ENCODE data around the gene GRIP2.

DNA sequence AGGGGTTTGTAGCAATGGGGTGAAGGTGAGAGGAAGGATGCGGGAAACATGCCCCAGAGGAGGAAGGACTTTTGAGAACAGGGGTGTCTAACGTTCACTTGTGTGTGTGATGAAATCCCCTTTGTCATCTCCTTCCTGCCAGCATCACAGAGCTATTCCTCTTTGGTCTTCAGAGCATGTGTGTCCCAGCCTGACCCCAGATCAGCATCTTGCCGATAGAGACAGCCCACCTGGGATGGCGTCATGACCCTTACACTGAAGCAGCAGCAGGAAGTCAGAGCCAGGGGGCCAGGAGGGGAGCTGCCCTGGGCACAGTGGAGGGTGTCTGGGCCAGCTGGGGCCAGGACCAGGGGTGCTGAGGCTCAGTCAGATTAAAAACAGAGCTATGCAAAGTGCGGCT lies 29.9 kb upstream of the GRIP2 start:
- TF ChIP-seq POLR2A (IDR thresholded peaks at IDR 0.05; ENCODE audit: low read depth, low read length) (no peak), EZH2 (IDR thresholded peaks at IDR 0.05; ENCODE audit: borderline replicate concordance, low read depth, low read length, severe bottlenecking) (no peak), JUN (IDR thresholded peaks at IDR 0.05; ENCODE audit: borderline replicate concordance, insufficient read depth, insufficient read length, low read depth) (no peak), MYC (IDR thresholded peaks at IDR 0.05; ENCODE audit: low read depth, low read length) (no peak), POLR2AphosphoS5 (IDR thresholded peaks at IDR 0.05; ENCODE audit: insufficient read depth, low read depth, low read length) (no peak)
- TF ChIP-seq, protein P1, sequence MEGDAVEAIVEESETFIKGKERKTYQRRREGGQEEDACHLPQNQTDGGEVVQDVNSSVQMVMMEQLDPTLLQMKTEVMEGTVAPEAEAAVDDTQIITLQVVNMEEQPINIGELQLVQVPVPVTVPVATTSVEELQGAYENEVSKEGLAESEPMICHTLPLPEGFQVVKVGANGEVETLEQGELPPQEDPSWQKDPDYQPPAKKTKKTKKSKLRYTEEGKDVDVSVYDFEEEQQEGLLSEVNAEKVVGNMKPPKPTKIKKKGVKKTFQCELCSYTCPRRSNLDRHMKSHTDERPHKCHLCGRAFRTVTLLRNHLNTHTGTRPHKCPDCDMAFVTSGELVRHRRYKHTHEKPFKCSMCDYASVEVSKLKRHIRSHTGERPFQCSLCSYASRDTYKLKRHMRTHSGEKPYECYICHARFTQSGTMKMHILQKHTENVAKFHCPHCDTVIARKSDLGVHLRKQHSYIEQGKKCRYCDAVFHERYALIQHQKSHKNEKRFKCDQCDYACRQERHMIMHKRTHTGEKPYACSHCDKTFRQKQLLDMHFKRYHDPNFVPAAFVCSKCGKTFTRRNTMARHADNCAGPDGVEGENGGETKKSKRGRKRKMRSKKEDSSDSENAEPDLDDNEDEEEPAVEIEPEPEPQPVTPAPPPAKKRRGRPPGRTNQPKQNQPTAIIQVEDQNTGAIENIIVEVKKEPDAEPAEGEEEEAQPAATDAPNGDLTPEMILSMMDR (IDR thresholded peaks at IDR 0.05; ENCODE audit: extremely low read depth in 1 of 2, insufficient read depth in 1 of 2, low read depth in 1 of 2, low read length in 2 of 2) = no peak
- TF ChIP-seq, protein P2, sequence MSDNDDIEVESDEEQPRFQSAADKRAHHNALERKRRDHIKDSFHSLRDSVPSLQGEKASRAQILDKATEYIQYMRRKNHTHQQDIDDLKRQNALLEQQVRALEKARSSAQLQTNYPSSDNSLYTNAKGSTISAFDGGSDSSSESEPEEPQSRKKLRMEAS (IDR thresholded peaks at IDR 0.05; ENCODE audit: insufficient read depth, insufficient read length) = no peak

Measured in endothelial cell of umbilical vein (primary cell).